Measurements from ENCODE around the gene KHDC3L.

DNA sequence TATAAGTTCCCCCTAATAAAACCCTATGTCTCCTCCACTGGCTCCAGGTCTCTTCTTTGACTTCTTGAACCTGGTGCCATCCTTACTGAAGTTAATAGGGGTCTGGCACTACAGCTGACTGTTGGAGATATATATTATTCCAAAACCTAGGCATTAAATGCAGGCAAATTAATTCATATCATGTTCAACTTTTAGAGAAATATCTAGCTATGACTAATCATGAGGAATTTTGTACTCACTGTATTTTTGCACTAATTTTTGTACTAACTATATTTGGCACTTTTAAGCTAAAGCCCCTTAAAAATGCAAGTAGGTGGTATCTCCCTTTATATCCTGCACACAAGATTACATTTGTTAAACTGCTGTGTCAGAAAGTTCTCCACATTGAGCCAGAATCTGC, 19.3 kb upstream of the KHDC3L start:
- TF ChIP-seq, protein P1, sequence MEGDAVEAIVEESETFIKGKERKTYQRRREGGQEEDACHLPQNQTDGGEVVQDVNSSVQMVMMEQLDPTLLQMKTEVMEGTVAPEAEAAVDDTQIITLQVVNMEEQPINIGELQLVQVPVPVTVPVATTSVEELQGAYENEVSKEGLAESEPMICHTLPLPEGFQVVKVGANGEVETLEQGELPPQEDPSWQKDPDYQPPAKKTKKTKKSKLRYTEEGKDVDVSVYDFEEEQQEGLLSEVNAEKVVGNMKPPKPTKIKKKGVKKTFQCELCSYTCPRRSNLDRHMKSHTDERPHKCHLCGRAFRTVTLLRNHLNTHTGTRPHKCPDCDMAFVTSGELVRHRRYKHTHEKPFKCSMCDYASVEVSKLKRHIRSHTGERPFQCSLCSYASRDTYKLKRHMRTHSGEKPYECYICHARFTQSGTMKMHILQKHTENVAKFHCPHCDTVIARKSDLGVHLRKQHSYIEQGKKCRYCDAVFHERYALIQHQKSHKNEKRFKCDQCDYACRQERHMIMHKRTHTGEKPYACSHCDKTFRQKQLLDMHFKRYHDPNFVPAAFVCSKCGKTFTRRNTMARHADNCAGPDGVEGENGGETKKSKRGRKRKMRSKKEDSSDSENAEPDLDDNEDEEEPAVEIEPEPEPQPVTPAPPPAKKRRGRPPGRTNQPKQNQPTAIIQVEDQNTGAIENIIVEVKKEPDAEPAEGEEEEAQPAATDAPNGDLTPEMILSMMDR (IDR thresholded peaks at IDR 0.05), result no peak
- TF ChIP-seq POLR2A (IDR thresholded peaks at IDR 0.05), result no peak

All from right lobe of liver (tissue), 4 donors.